IPS-11a (cell line): Measurements from ENCODE around the gene KDM3A.
"Not testable (repeated sequence)": the region's sequence is repeated elsewhere in the genome, so short reads cannot be mapped to it uniquely, and the experiment has no call there.

Experiments used
- H3K4me3 ChIP-seq: one replicate; pipeline ENCODE4 v1.5.1; 2013; ENCODE audit warnings: low read depth, low read length, control low read depth

The KDM3A gene

GRCh38 chr2:86476918-86477317, 35.7 kb downstream of the KDM3A start:
- no peak overlapping the region for H3K4me3 ChIP-seq

GRCh38 chr2:86477349-86477748, 36.2 kb downstream of the KDM3A start:
- no peak overlapping the region for H3K4me3 ChIP-seq

GRCh38 chr2:86480105-86480504, 38.9 kb downstream of the KDM3A start:
- no peak overlapping the region for H3K4me3 ChIP-seq

- H3K4me3 ChIP-seq: no peak overlapping the region
Measured at GRCh38 chr2:86482034-86482433, 40.9 kb downstream of the KDM3A start.

- no peak overlapping the region for H3K4me3 ChIP-seq
Measured at GRCh38 chr2:86484385-86484784, 43.2 kb downstream of the KDM3A start.

GRCh38 chr2:86485103-86485502, 43.9 kb downstream of the KDM3A start:
- H3K4me3 ChIP-seq: no peak overlapping the region

GRCh38 chr2:86485802-86486201, 44.6 kb downstream of the KDM3A start:
- H3K4me3 ChIP-seq: no peak overlapping the region

- H3K4me3 ChIP-seq: no peak overlapping the region
Measured at GRCh38 chr2:86487062-86487461, 45.9 kb downstream of the KDM3A start.

- H3K4me3 ChIP-seq: no peak overlapping the region
Measured at GRCh38 chr2:86488561-86489250, 47.5 kb downstream of the KDM3A start.

- no peak overlapping the region for H3K4me3 ChIP-seq
Measured at GRCh38 chr2:86489542-86489941, 48.4 kb downstream of the KDM3A start.

- no peak overlapping the region for H3K4me3 ChIP-seq
Measured at GRCh38 chr2:86490245-86490644, 49.1 kb downstream of the KDM3A start.

GRCh38 chr2:86491088-86491487, 49.9 kb downstream of the KDM3A start:
- no peak overlapping the region for H3K4me3 ChIP-seq

GRCh38 chr2:86492048-86492453, 50.9 kb downstream of the KDM3A start:
- no peak overlapping the region for H3K4me3 ChIP-seq

GRCh38 chr2:86496391-86496790, 55.2 kb downstream of the KDM3A start:
- H3K4me3 ChIP-seq: not testable (repeated sequence)

- H3K4me3 ChIP-seq: no peak overlapping the region
Measured at GRCh38 chr2:86498468-86499260, 57.5 kb downstream of the KDM3A start.

- no peak overlapping the region for H3K4me3 ChIP-seq
Measured at GRCh38 chr2:86499326-86499725, 58.2 kb downstream of the KDM3A start.

GRCh38 chr2:86500325-86501083, 59.3 kb downstream of the KDM3A start:
- no peak overlapping the region for H3K4me3 ChIP-seq

- H3K4me3 ChIP-seq: no peak overlapping the region
Measured at GRCh38 chr2:86507600-86507999, 66.4 kb downstream of the KDM3A start.

GRCh38 chr2:86510436-86510933, 69.3 kb downstream of the KDM3A start:
- H3K4me3 ChIP-seq: no peak overlapping the region

- no peak overlapping the region for H3K4me3 ChIP-seq
Measured at GRCh38 chr2:86512034-86512433, 70.9 kb downstream of the KDM3A start.

- no peak overlapping the region for H3K4me3 ChIP-seq
Measured at GRCh38 chr2:86512892-86513291, 71.7 kb downstream of the KDM3A start.
